ENCODE results near the gene BACE2.

- no peak for TF ChIP-seq CTCF (IDR thresholded peaks at IDR 0.05)
- no peak for TF ChIP-seq POLR2A (IDR thresholded peaks at IDR 0.05)
These were observed 48.1 kb upstream of the BACE2 start for GRCh38 chr21:41119901-41120300.

All from right lobe of liver (tissue), 4 donors.